ENCODE data around the gene RPEL1.

RPEL1 gene

DNA sequence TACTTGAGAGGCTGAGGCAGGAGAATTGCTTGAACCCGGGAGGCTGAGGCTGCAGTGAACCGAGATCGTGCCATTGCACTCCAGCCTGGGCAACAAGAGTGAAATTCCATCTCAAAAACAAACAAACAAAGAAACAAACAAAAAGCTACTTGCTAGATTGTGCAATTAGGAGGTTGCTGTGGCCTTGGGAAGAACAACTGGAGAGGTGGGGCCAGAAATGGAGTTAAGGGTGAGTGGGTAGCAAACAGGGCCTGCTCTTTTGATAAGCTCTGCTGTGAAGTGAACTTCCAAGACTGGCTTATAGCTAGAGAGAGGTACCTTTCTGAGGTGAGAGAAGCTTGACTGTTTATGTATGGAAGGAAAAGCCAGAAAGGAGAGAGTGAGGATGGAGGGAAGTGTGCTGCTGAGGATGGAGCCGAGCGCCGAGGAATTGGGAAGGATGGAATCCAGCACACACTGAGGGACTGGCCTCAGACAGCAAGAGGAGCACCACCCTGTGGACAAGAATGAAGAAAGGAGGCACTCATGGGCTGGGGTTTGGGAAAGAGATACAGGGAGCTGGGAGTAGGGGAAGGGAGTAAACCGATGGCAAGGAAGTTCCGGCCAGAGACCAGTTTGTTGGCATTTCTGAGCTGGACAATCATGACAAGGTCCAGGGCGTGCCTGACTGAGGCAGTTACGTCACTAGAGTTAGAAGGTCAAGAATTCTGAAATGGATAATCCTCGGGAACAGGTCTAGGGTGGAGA is 7.0 kb upstream of the RPEL1 start:
- TF ChIP-seq CTCF (IDR thresholded peaks at IDR 0.05; ENCODE audit: extremely low read depth, missing control alignments), result no peak
- DNase-seq (ENCODE audit: low spot score), result no peak

- DNase-seq (ENCODE audit: low spot score), result no peak
Observed at GRCh38 chr10:103241262-103242011, 4.2 kb upstream of the RPEL1 start.

DNA sequence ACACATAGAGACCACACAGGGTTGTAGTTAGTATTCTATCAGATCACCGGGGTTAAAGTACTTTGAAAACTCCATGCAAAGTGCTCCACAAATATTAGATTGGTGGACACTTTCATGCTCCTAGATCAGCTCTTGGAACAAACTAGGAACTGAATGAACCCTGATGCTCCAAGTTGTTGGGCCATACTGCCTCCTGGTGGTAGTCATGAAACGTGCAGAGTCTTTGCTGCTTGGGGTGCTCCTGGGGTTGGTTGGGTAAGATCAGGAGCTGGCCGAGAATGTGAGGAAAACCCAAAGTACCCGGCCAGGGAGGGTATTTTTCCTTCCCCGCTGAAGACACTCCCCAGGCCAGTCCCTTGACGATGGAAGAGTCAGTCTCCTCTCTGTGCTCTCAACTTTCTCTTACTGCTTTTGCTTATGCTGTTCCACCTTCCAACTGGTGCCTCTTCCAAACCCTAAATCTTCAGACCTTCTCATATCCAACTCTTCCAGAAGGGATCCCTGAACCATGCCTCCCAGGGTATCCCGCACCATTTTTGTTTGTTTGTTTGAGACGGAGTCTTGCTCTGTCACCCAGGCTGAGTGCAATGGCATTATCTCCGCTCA is 918 bp upstream of the RPEL1 start:
- peak; percentile 87 for DNase-seq (ENCODE audit: low spot score)
- peak; percentile 76 for TF ChIP-seq CTCF (IDR thresholded peaks at IDR 0.05; ENCODE audit: extremely low read depth, missing control alignments)

More at GRCh38 chr10:103241262-103242011, 4.2 kb upstream of the RPEL1 start:
- TF ChIP-seq CTCF (IDR thresholded peaks at IDR 0.05; ENCODE audit: extremely low read depth, missing control alignments), result no peak

- TF ChIP-seq CTCF (IDR thresholded peaks at IDR 0.05; ENCODE audit: extremely low read depth, missing control alignments), result no peak
- DNase-seq (ENCODE audit: low spot score), result no peak
Observed at GRCh38 chr10:103246324-103246723, 637 bp downstream of the RPEL1 start.

- no peak for DNase-seq (ENCODE audit: low spot score)
- TF ChIP-seq CTCF (IDR thresholded peaks at IDR 0.05; ENCODE audit: extremely low read depth, missing control alignments), result no peak
Observed at GRCh38 chr10:103254113-103254512, 8.4 kb downstream of the RPEL1 start.

DNA sequence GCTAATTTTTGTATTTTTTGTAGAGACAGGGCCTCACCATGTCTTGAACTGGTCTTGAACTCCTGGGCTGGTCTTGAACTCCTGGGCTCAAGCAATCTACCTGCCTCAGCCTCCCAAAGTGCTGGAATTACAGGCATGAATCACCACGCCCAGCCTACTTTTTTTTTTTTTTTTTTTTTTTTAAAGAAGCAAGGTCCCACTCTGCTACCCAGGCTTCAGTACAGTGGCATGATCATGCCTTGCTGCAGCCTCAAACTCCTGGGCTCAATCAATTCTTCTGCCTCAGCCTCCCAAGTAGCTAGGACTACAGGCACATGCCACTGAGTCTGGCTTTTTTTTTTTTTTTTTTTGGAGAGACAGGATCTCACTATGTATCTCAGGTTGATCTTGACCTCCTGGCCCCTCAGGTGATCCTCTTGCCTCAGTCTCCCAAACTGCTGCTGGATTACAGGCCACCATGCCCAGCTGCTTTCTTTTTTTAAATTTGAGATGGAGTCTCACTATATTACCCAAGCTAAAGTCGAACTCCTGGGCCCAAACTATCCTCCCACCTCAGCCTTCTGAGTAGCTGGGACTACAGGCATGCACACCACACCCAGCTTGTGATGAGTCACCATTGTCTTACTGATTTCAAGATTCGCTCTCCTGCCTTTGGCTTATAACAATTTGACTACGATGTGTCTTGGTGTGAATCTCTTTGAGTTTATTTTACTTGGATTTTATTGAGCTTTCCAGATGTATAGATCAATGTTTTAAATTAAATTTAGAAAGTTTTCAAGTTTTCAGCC is 9.0 kb downstream of the RPEL1 start:
- no peak for DNase-seq (ENCODE audit: low spot score)
- no peak for TF ChIP-seq CTCF (IDR thresholded peaks at IDR 0.05; ENCODE audit: extremely low read depth, missing control alignments)
